Thymus (tissue), 2 donors: ENCODE data around the gene RPL39L. TPM values are rescaled to one million over a fixed set of nuclear protein-coding genes. Genes with fewer than 3 reads are reported as not detected.

Experiments used
- polyA plus RNA-seq: library from polyadenylated mRNA; stranded (reverse); fragments of 200-250 nt; gene quantifications from one replicate; pipeline ENCODE4 v1.2.3, GENCODE V29; 2013
- total RNA-seq: library from RNA; stranded (reverse); fragments of 120-200 nt; gene quantifications from one replicate; pipeline ENCODE4 v1.2.4, GENCODE V29; 2013
- donor health status: healthy.

The RPL39L gene
- total and polyA plus RNA-seq, 2 donors = 7.6 to 36.6 TPM

Other genes starting within 250 kb of the RPL39L start
- gene ST6GAL1, start 209.0 kb downstream of the RPL39L start, total RNA-seq = 39.2 TPM
- 37.6 TPM for gene ST6GAL1, start 209.0 kb downstream of the RPL39L start, polyA plus RNA-seq
- 0.05 TPM for gene RTP1, start 58.0 kb upstream of the RPL39L start, total RNA-seq
- gene RTP1, start 58.0 kb upstream of the RPL39L start, polyA plus RNA-seq = 0.02 TPM
- 0.14 TPM for gene MASP1, start 152.2 kb upstream of the RPL39L start, total RNA-seq
- gene MASP1, start 152.2 kb upstream of the RPL39L start, polyA plus RNA-seq = 0.18 TPM
- 9.3 TPM for gene RTP4, start 228.9 kb upstream of the RPL39L start, total RNA-seq
- 12.9 TPM for gene RTP4, start 228.9 kb upstream of the RPL39L start, polyA plus RNA-seq